GM15510 (cell line): ENCODE data around the gene THEMIS.

Source experiments
- POLR2A ChIP-seq: IDR thresholded peaks from 3 replicates; pipeline ENCODE4 v1.6.1; 2011; ENCODE audit warnings: borderline replicate concordance; ENCODE audit not compliant: insufficient read length; ENCODE audit errors: extremely low read depth

The THEMIS gene

GRCh38 chr6:127684501-127684900 lies 216.4 kb downstream of the THEMIS start:
- no peak for TF ChIP-seq POLR2A
